ENCODE data around the gene SLC25A33. TPM values are rescaled to one million over a fixed set of nuclear protein-coding genes. Genes with fewer than 3 reads are reported as not detected.
A peak's percentile ranks its signal among the peaks of the same experiment; 100 is the strongest.

SLC25A33 gene
- total RNA-seq, 4 donors from 2014 or later = 40.3 to 88.6 (median 49.1) TPM

DNA sequence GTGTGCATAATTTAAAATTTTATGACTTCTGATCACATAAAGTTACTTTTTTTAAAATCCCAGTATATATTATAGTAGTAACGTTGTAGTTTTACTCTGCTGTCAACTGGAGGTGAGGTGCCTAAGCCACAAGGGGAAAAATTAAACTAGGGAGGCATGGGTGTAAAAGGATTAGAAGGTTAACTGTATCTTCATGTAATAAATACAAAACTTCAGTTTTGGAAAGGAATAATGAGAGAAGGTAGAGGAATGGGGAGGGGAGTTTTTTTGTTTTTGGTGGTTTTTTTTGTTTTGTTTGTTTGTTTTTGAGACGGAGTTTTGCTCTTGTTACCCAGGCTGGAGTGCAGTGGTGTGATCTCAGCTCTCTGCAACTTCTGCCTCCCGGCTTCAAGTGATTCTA is 5.7 kb downstream of the SLC25A33 start:
- intact Hi-C loops (cut with DNase I; ENCODE audit: low total_unique reads) = no loop called here
- no peak for TF ChIP-seq POLR2A (IDR thresholded peaks at IDR 0.05)
- TF ChIP-seq CTCF (IDR thresholded peaks at IDR 0.05 in 4 of 5, conservative IDR thresholded peaks at IDR 0.05 in 1 of 5) = no peak
- ATAC-seq = no peak
- no peak for DNase-seq
- no peak overlapping the region for H3K4me3 ChIP-seq
- H3K27me3 ChIP-seq = no peaks in the 10 kb centered on the region
- no peaks in the 10 kb centered on the region for H3K9me3 ChIP-seq
- H3K27ac ChIP-seq = peak overlapping the region in 3 of 4 donors; percentile 8 to 98 (median 31)
- in situ Hi-C loops (cut with MboI; ENCODE audit: low sequenced_read_pairs in 4 of 4) = no loop called here
- H3K4me1 ChIP-seq = peaks cover 42 to 60% of the 10 kb centered on the region in 2 donors
- no peaks in the 10 kb centered on the region for H3K36me3 ChIP-seq

- intact Hi-C loops (cut with DNase I; ENCODE audit: low total_unique reads) (loop anchor here (5.0 to 10.0 kb wide), 2 partner anchors 308 to 485 kb away; partner anchors contain the start of gene SLC2A5), in situ Hi-C loops (cut with MboI; ENCODE audit: low sequenced_read_pairs in 4 of 4) (no loop called here)
- H3K27ac ChIP-seq = peak overlapping the region; percentile 57 to 98 (median 81)
- TF ChIP-seq CTCF (IDR thresholded peaks at IDR 0.05 in 4 of 5, conservative IDR thresholded peaks at IDR 0.05 in 1 of 5) = no peak
- TF ChIP-seq POLR2A (IDR thresholded peaks at IDR 0.05) = no peak
- no peaks in the 10 kb centered on the region for H3K27me3 ChIP-seq
- H3K9me3 ChIP-seq = no peaks in the 10 kb centered on the region
- peaks cover 38 to 64% of the 10 kb centered on the region in 2 donors for H3K4me1 ChIP-seq
- no peak for ATAC-seq
- H3K4me3 ChIP-seq = no peak overlapping the region
- DNase-seq = no peak
- peaks cover 3 to 7% of the 10 kb centered on the region in 2 donors for H3K36me3 ChIP-seq
Observed at GRCh38 chr1:9549955-9550546, 10.8 kb downstream of the SLC25A33 start.

DNA sequence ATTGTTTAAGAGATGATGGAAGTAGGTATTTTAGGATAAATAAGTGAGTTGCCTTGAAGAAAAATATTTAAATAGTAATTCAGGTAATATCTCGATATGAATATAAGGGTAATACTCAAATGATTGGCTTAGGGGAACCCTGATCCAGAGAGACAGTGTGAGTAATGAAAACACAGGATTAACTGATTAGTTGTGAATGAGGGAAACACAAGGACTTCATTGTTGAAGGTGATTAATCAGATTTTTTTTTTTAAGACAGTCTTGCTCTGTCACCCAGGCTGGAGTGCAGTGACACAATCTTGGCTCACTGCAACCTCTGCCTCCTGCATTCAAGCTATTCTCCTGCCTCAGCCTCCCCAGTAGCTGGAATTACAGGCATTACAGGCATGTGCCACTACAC is 12.7 kb downstream of the SLC25A33 start:
- DNase-seq (no peak), ATAC-seq (no peak)
- peak overlapping the region; percentile 57 to 98 (median 81) for H3K27ac ChIP-seq
- TF ChIP-seq CTCF (IDR thresholded peaks at IDR 0.05 in 4 of 5, conservative IDR thresholded peaks at IDR 0.05 in 1 of 5) (no peak), POLR2A (IDR thresholded peaks at IDR 0.05) (no peak)
- in situ Hi-C loops (cut with MboI; ENCODE audit: low sequenced_read_pairs in 4 of 4) = no loop called here
- no peaks in the 10 kb centered on the region for H3K9me3 ChIP-seq
- no peak overlapping the region for H3K4me3 ChIP-seq
- H3K27me3 ChIP-seq = no peaks in the 10 kb centered on the region
- peaks cover 3 to 7% of the 10 kb centered on the region in 2 donors for H3K36me3 ChIP-seq
- peaks cover 51 to 69% of the 10 kb centered on the region in 2 donors for H3K4me1 ChIP-seq
- intact Hi-C loops (cut with DNase I; ENCODE audit: low total_unique reads) = loop anchor here (5.0 to 10.0 kb wide), 2 partner anchors 310 to 487 kb away; partner anchors contain the start of gene SLC2A5

- Histone ChIP-seq H3K4me1 (peaks cover 57 to 69% of the 10 kb centered on the region in 2 donors), H3K27me3 (no peaks in the 10 kb centered on the region), H3K27ac (peak overlapping the region; percentile 94 to 100 (median 96)), H3K36me3 (peaks cover 3 to 14% of the 10 kb centered on the region in 2 donors), H3K9me3 (no peaks in the 10 kb centered on the region), H3K4me3 (no peak overlapping the region)
- TF ChIP-seq POLR2A (IDR thresholded peaks at IDR 0.05) = no peak
- no peak for TF ChIP-seq CTCF (IDR thresholded peaks at IDR 0.05 in 4 of 5, conservative IDR thresholded peaks at IDR 0.05 in 1 of 5)
- ATAC-seq (no peak), DNase-seq (no peak)
- intact Hi-C loops (cut with DNase I; ENCODE audit: low total_unique reads) = loop anchor here (5.0 to 10.0 kb wide), 2 partner anchors 311 to 489 kb away; partner anchors contain the start of gene SLC2A5
- in situ Hi-C loops (cut with MboI; ENCODE audit: low sequenced_read_pairs in 4 of 4) = no loop called here
Observed at GRCh38 chr1:9553736-9554144, 14.5 kb downstream of the SLC25A33 start.
